Mesothelial cell of epicardium (in vitro differentiated cells): ENCODE results near the gene PLAAT5. TPM values are rescaled to one million over a fixed set of nuclear protein-coding genes. Genes with fewer than 3 reads are reported as not detected.

ENCODE experiments used
- DNase-seq, 2 experiments: peaks; one replicate each; pipeline ENCODE4 v3.0.0; 2021; ENCODE audit warnings: low spot score in 2 of 2; ENCODE audit not compliant: unreplicated experiment in 2 of 2
- H3K27ac Mint-ChIP-seq: 2 replicates; pipeline ENCODE4 v1.8.0; 2021; ENCODE audit warnings: mixed read lengths
- H3K27me3 Mint-ChIP-seq: 2 replicates; pipeline ENCODE4 v1.8.0; 2021; ENCODE audit warnings: low read depth, mixed read lengths
- H3K36me3 Mint-ChIP-seq: 2 replicates; pipeline ENCODE4 v1.8.0; 2021; ENCODE audit warnings: mixed read lengths
- H3K4me1 Mint-ChIP-seq: 2 replicates; pipeline ENCODE4 v1.8.0; 2021; ENCODE audit warnings: mixed read lengths
- H3K4me3 Mint-ChIP-seq: 2 replicates; pipeline ENCODE4 v1.8.0; 2021; ENCODE audit warnings: mild to moderate bottlenecking, moderate library complexity, mixed read lengths
- H3K9me3 Mint-ChIP-seq: 2 replicates; pipeline ENCODE4 v1.8.0; 2021; ENCODE audit warnings: mixed read lengths
- total RNA-seq: library from RNA; stranded (reverse); gene quantifications from 3 replicates; pipeline ENCODE4 v1.2.1, GENCODE V29; 2021
- TF ChIP-seq, protein P1 (sequence below): fragments of 200-600 bp; sonication (generic); IDR thresholded peaks from one replicate; pipeline ENCODE4 v1.5.0; 2021; ENCODE audit warnings: antibody characterized with exemption; ENCODE audit not compliant: unreplicated experiment

PLAAT5 gene
- total RNA-seq, 1 donor from 2014 or later: 1.9 TPM

DNA sequence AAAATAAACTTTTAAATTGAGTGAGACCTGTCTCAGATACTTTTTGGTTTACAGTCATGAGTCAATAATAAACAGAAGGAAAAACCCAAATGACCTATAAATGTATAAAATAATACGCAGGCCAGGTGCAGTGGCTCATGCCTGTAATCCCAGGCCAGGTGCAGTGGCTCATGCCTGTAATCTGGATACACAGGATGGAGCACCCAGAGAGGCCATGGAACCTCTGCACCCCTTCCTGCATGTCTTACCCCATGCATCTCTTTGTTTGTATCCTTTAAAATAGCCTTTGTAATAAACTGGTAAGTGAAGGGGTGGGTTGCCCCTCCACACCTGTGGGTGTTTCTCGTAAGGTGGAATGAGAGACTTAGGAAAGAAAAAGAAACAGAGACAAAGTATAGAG, 36.7 kb upstream of the PLAAT5 start:
- no peak for DNase-seq
- Mint-ChIP-seq H3K36me3 (peaks cover 5% of the 10 kb centered on the region), H3K27me3 (no peaks in the 10 kb centered on the region), H3K4me3 (no peak overlapping the region), H3K9me3 (peaks cover 16% of the 10 kb centered on the region), H3K27ac (no peak overlapping the region), H3K4me1 (peaks cover 37% of the 10 kb centered on the region)
- TF ChIP-seq, protein P1, sequence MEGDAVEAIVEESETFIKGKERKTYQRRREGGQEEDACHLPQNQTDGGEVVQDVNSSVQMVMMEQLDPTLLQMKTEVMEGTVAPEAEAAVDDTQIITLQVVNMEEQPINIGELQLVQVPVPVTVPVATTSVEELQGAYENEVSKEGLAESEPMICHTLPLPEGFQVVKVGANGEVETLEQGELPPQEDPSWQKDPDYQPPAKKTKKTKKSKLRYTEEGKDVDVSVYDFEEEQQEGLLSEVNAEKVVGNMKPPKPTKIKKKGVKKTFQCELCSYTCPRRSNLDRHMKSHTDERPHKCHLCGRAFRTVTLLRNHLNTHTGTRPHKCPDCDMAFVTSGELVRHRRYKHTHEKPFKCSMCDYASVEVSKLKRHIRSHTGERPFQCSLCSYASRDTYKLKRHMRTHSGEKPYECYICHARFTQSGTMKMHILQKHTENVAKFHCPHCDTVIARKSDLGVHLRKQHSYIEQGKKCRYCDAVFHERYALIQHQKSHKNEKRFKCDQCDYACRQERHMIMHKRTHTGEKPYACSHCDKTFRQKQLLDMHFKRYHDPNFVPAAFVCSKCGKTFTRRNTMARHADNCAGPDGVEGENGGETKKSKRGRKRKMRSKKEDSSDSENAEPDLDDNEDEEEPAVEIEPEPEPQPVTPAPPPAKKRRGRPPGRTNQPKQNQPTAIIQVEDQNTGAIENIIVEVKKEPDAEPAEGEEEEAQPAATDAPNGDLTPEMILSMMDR: no peak

DNA sequence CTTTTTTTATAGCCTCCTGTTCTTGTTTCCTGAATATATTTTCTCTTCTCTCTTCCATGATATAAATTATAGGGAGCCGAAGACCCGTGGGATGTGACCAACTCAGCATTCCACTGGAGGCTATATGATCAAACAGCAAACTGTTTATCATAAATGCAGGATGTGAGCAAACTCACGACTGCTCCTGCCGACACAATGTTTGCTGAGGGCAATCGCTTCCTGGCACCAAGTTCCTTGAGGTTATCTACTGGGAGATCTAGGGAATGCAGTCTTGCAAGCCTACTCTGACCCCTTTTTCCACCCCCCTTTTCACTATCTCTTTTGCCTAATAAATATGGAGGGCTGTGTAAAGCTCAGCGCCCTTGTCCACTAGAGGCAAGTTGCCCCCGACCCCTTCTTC, 32.2 kb upstream of the PLAAT5 start:
- DNase-seq: no peak
- Mint-ChIP-seq H3K27ac (no peak overlapping the region), H3K27me3 (no peaks in the 10 kb centered on the region), H3K4me3 (no peak overlapping the region), H3K9me3 (peaks cover 19% of the 10 kb centered on the region), H3K36me3 (peaks cover 5% of the 10 kb centered on the region), H3K4me1 (peaks cover 7% of the 10 kb centered on the region)
- TF ChIP-seq, protein P1: no peak

DNA sequence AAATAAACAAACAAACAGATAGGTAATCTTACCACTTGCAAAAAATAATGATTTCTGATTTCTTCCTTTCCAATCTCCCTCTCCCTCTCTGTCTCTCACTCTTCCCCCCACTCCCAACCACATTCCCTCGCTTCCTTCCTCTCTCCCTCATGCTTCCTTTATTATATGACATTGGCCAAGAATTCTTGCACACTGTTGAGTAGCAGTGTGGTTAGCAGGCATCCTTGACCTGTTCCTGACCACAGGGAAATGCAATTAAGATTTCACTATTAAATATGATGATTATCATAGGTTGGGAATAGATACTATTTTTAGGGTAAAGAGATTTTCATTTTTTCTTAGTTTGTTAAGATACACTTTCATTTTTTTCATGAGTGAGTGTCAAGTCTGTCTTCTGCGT, 30.9 kb upstream of the PLAAT5 start:
- no peak overlapping the region for H3K27ac Mint-ChIP-seq
- TF ChIP-seq, protein P1: no peak
- H3K27me3 Mint-ChIP-seq: no peaks in the 10 kb centered on the region
- DNase-seq: no peak
- peaks cover 5% of the 10 kb centered on the region for H3K36me3 Mint-ChIP-seq
- no peak overlapping the region for H3K4me3 Mint-ChIP-seq
- peaks cover 19% of the 10 kb centered on the region for H3K9me3 Mint-ChIP-seq
- no peaks in the 10 kb centered on the region for H3K4me1 Mint-ChIP-seq

DNA sequence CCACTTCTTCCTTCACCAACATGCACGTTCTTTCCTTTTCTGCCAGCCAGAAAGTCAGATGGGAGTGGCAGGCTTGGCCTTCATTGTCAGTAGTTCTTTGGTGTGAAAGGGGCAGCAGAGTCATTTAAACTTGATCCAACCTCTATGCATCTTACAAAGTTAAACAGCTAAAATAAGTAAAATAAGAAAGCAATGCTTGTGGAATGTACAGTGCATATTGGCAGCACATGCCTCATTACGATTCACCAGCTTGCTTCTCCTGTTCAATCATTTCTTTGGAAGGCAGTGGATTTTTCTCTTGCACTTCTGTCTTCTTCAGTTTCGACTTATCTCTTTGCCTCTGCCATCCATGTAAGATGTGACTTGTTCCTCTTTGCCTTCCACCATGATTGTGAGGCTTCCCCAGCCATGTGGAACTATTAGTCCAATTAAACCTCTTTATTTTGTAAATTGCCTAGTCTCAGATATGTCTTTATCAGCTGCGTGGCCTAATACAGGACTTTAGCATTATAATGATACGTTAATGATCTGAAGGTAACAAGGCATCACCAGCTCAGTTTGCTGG, 29.7 kb upstream of the PLAAT5 start:
- no peaks in the 10 kb centered on the region for H3K27me3 Mint-ChIP-seq
- no peak overlapping the region for H3K27ac Mint-ChIP-seq
- no peaks in the 10 kb centered on the region for H3K4me1 Mint-ChIP-seq
- H3K9me3 Mint-ChIP-seq: peaks cover 19% of the 10 kb centered on the region
- peaks cover 5% of the 10 kb centered on the region for H3K36me3 Mint-ChIP-seq
- DNase-seq: no peak
- TF ChIP-seq, protein P1: no peak
- H3K4me3 Mint-ChIP-seq: no peak overlapping the region

DNA sequence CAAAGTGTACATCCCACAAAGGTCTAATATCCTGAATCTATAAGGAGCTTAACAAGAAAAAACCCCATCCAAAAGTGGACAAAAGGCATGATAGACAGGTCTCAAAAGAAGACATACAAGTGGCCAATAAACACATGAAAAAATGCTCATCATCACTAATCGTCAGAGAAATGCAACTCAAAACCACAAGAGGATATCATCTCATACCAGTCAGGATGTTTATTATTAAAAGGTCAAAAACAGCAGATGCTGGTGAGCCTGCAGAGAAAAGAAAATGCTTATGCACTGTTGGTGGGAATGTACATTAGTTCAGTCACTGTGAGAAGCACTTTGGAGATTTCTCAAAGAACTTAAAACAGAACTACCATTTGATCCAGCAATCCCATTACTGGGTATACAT, 27.6 kb upstream of the PLAAT5 start:
- TF ChIP-seq, protein P1: no peak
- H3K9me3 Mint-ChIP-seq: peaks cover 9% of the 10 kb centered on the region
- no peak for DNase-seq

DNA sequence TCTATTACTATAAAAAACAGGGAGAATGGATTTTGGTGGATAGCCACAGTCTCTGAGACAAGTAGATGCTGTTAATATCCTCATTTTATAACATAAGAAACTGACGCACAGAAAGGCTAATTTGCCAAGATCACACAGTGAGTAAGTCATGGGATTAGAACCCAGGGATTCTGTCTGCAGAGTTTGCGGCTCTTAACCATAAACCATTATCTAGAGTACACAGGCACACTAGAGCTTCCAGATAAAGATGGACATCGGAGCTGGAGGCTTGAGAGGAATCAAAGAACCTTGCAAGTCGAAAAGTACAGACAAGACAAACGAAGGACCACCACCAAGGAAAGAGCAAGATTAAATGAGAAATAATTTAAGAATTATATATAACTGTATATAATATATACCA, 26.2 kb upstream of the PLAAT5 start:
- no peak for DNase-seq
- no peaks in the 10 kb centered on the region for H3K27me3 Mint-ChIP-seq
- H3K27ac Mint-ChIP-seq: no peak overlapping the region
- no peaks in the 10 kb centered on the region for H3K36me3 Mint-ChIP-seq
- no peak overlapping the region for H3K4me3 Mint-ChIP-seq
- H3K9me3 Mint-ChIP-seq: peaks cover 3% of the 10 kb centered on the region
- H3K4me1 Mint-ChIP-seq: no peaks in the 10 kb centered on the region
- TF ChIP-seq, protein P1: no peak

More for the DNA sequence above, 27.6 kb upstream of the PLAAT5 start:
- no peaks in the 10 kb centered on the region for H3K4me1 Mint-ChIP-seq
- H3K4me3 Mint-ChIP-seq: no peak overlapping the region
- peaks cover 3% of the 10 kb centered on the region for H3K36me3 Mint-ChIP-seq
- H3K27ac Mint-ChIP-seq: no peak overlapping the region
- no peaks in the 10 kb centered on the region for H3K27me3 Mint-ChIP-seq
